ENCODE measurements around the gene VTI1B.

The VTI1B gene

GRCh38 chr14:67680121-67680602 is 5.7 kb upstream of the VTI1B start:
- in situ Hi-C loops (cut with MboI; ENCODE audit: low pct_unique_long_range_greater_than_20kb, low sequenced_read_pairs, unreplicated experiment) = no loop called here
- no peak for TF ChIP-seq CTCF (IDR thresholded peaks at IDR 0.05; ENCODE audit: extremely low read depth, insufficient read depth, missing control alignments)
- DNase-seq (ENCODE audit: low spot score) = peak; percentile 81

- no peak for TF ChIP-seq CTCF (IDR thresholded peaks at IDR 0.05; ENCODE audit: extremely low read depth, insufficient read depth, missing control alignments)
- in situ Hi-C loops (cut with MboI; ENCODE audit: low pct_unique_long_range_greater_than_20kb, low sequenced_read_pairs, unreplicated experiment) = no loop called here
- no peak for DNase-seq (ENCODE audit: low spot score)
Observed at GRCh38 chr14:67679006-67679405, 4.6 kb upstream of the VTI1B start.

DNA sequence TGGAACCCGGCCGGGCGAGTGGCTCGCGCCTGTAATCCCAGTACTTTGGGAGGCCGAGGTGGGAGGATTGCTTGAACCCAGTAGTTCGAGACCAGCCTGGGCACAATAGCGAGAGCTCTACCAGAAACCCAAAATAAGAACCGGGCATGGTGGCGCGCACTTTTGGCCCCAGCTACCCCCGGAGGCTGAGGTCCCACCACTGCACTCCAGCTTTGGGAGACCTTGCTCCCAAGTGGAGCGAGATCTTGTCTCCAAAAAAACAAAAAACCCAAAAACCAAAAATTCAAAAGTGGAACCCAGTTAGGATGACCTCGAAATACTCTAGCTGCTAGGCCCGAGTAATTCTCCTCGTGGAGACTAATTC is 769 bp upstream of the VTI1B start:
- in situ Hi-C loops (cut with MboI; ENCODE audit: low pct_unique_long_range_greater_than_20kb, low sequenced_read_pairs, unreplicated experiment) = no loop called here
- no peak for DNase-seq (ENCODE audit: low spot score)
- TF ChIP-seq CTCF (IDR thresholded peaks at IDR 0.05; ENCODE audit: extremely low read depth, insufficient read depth, missing control alignments) = no peak

- in situ Hi-C loops (cut with MboI; ENCODE audit: low pct_unique_long_range_greater_than_20kb, low sequenced_read_pairs, unreplicated experiment) = no loop called here
- peak; percentile 56 for DNase-seq (ENCODE audit: low spot score)
- TF ChIP-seq CTCF (IDR thresholded peaks at IDR 0.05; ENCODE audit: extremely low read depth, insufficient read depth, missing control alignments) = peak; percentile 37
Observed at GRCh38 chr14:67674139-67674479, 323 bp downstream of the VTI1B start.

DNA sequence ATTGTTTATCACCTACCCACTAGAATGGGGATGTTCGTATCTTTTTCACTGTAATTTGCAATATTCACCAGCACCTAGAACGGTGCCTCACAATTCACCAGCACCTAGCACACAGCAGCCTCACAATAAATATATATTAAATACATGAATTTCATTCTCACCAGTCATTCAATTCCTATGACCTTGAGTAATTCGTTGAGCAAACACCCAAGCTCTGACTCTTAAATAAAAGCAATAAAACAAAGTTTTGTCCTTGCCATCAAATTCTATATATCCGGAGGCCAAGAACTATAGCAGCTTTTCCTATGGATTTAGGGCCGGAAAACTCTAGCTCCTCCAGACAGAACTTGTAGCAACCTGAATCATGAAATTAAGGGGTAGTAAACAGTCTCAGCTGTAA is 981 bp downstream of the VTI1B start:
- TF ChIP-seq CTCF (IDR thresholded peaks at IDR 0.05; ENCODE audit: extremely low read depth, insufficient read depth, missing control alignments) = no peak
- in situ Hi-C loops (cut with MboI; ENCODE audit: low pct_unique_long_range_greater_than_20kb, low sequenced_read_pairs, unreplicated experiment) = no loop called here
- DNase-seq (ENCODE audit: low spot score) = no peak

DNA sequence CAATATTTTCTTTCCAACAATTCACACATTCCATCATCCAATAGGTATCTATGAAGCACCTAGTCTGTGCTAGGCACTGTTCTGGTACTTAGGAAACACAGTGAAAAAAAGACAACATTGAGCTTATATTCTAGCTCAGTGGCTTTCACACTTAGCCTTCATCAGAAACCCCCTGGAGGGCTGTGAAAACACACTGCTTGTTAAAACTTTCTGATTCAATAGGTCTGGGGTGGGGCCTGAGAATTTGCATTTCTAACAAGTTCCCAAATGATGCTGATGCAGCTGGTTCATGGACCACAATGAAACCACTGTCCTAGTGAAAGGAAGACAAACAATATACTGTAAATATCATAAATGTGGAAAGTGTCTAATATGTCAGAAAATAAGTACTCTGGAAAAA is 5.9 kb downstream of the VTI1B start:
- DNase-seq (ENCODE audit: low spot score) = peak; percentile 29
- no peak for TF ChIP-seq CTCF (IDR thresholded peaks at IDR 0.05; ENCODE audit: extremely low read depth, insufficient read depth, missing control alignments)
- in situ Hi-C loops (cut with MboI; ENCODE audit: low pct_unique_long_range_greater_than_20kb, low sequenced_read_pairs, unreplicated experiment) = no loop called here

Data from GM13977 (cell line).